ENCODE data around the gene ENHO. TPM values are rescaled to one million over a fixed set of nuclear protein-coding genes. Genes with fewer than 3 reads are reported as not detected.

Gene ENHO
- total RNA-seq, 1 donor from 2014 or later = not detected

DNA sequence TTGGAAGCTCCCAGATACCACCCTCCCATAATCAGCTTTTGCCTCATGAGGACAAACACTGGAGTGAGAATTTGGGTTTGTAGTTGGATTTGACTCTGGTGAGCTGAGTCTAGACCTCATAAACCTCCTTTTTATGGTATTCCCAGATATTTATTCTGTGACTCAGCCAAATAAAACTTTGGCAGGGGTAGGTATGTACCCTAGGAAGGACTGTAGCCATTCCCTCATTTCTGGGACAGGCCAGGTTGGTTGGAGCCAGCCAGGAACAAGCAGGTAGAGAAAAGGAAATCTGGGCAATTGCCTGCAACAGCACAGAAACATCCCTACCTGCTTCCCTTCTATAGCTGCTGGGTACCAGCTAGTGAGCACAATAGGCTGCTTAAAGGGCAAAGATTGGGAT, 19.4 kb downstream of the ENHO start:
- H3K27me3 ChIP-seq = no peaks in the 10 kb centered on the region
- no peak overlapping the region for H3K4me3 ChIP-seq
- H3K27ac ChIP-seq = no peak overlapping the region
- DNase-seq (ENCODE audit: extremely low spot score in 2 of 2) = no peak
- H3K4me1 ChIP-seq = peaks cover 25% of the 10 kb centered on the region
- intact Hi-C loops (cut with DNase I) = loop anchor here (5.0 kb wide), 1 partner anchor 51 kb away; no protein-coding TSS in a partner anchor
- TF ChIP-seq, protein P1, sequence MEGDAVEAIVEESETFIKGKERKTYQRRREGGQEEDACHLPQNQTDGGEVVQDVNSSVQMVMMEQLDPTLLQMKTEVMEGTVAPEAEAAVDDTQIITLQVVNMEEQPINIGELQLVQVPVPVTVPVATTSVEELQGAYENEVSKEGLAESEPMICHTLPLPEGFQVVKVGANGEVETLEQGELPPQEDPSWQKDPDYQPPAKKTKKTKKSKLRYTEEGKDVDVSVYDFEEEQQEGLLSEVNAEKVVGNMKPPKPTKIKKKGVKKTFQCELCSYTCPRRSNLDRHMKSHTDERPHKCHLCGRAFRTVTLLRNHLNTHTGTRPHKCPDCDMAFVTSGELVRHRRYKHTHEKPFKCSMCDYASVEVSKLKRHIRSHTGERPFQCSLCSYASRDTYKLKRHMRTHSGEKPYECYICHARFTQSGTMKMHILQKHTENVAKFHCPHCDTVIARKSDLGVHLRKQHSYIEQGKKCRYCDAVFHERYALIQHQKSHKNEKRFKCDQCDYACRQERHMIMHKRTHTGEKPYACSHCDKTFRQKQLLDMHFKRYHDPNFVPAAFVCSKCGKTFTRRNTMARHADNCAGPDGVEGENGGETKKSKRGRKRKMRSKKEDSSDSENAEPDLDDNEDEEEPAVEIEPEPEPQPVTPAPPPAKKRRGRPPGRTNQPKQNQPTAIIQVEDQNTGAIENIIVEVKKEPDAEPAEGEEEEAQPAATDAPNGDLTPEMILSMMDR (IDR thresholded peaks at IDR 0.05) = no peak
- TF ChIP-seq POLR2AphosphoS5 (IDR thresholded peaks at IDR 0.05; ENCODE audit: insufficient read depth in 1 of 2, low read depth in 1 of 2) (no peak), POLR2A (IDR thresholded peaks at IDR 0.05) (no peak)
- no peaks in the 10 kb centered on the region for H3K9me3 ChIP-seq
- H3K36me3 ChIP-seq = no peaks in the 10 kb centered on the region

DNA sequence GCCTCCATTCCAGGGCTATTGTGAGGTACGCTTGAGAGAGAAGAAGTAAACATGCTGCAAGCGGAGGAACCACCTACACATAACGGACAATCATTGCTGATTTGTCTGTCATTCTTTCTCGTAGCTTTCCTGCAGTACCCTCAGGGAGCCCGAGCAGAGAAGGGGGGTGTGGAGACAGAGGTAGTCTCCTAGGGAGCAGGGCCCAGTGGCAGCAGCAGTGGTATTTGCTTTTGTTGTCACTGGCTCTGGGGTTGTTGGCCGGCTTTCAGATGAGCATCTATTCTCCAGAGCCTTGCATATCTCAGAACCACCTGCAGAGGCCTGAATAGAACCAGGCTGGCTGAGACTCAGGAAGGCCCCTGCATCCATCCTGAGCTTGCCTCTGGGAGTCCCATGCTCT, 19.9 kb downstream of the ENHO start:
- H3K27me3 ChIP-seq = no peaks in the 10 kb centered on the region
- peak overlapping the region; percentile 19 for H3K27ac ChIP-seq
- H3K36me3 ChIP-seq = no peaks in the 10 kb centered on the region
- TF ChIP-seq, protein P1 (IDR thresholded peaks at IDR 0.05) = no peak
- no peak for TF ChIP-seq POLR2AphosphoS5 (IDR thresholded peaks at IDR 0.05; ENCODE audit: insufficient read depth in 1 of 2, low read depth in 1 of 2)
- no peak for TF ChIP-seq POLR2A (IDR thresholded peaks at IDR 0.05)
- no peaks in the 10 kb centered on the region for H3K9me3 ChIP-seq
- DNase-seq (ENCODE audit: extremely low spot score in 2 of 2) = no peak
- H3K4me3 ChIP-seq = no peak overlapping the region
- intact Hi-C loops (cut with DNase I) = loop anchor here (5.0 kb wide), 1 partner anchor 51 kb away; no protein-coding TSS in a partner anchor
- peaks cover 25% of the 10 kb centered on the region for H3K4me1 ChIP-seq

DNA sequence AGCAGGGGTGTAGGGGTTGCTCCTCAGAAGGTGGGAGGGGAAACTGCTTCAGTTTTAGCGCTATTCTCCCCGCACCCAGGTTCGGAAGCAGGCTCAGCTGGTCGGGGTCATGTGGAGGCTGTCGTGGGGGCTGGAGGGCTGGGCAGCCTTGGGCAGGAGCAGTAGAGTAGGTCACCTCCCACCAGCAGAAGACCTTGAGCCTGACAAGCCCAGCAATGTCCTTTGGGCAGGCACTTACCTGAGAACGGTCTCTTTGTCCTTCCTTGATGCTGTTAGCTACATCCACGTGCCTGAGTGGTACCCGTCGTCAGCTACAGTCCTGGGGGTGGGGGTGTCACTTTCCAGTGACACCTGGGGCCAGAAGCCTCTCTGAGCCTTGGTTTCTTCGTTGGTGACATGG, 20.3 kb downstream of the ENHO start:
- H3K9me3 ChIP-seq = no peaks in the 10 kb centered on the region
- H3K27ac ChIP-seq = peak overlapping the region; percentile 19
- no peaks in the 10 kb centered on the region for H3K27me3 ChIP-seq
- DNase-seq (ENCODE audit: extremely low spot score in 2 of 2) = no peak
- intact Hi-C loops (cut with DNase I) = loop anchor here (5.0 kb wide), 1 partner anchor 50 kb away; no protein-coding TSS in a partner anchor
- H3K4me1 ChIP-seq = peaks cover 25% of the 10 kb centered on the region
- H3K36me3 ChIP-seq = no peaks in the 10 kb centered on the region
- TF ChIP-seq, protein P1 (IDR thresholded peaks at IDR 0.05) = no peak
- TF ChIP-seq POLR2A (IDR thresholded peaks at IDR 0.05) (no peak), POLR2AphosphoS5 (IDR thresholded peaks at IDR 0.05; ENCODE audit: insufficient read depth in 1 of 2, low read depth in 1 of 2) (no peak)
- no peak overlapping the region for H3K4me3 ChIP-seq

DNA sequence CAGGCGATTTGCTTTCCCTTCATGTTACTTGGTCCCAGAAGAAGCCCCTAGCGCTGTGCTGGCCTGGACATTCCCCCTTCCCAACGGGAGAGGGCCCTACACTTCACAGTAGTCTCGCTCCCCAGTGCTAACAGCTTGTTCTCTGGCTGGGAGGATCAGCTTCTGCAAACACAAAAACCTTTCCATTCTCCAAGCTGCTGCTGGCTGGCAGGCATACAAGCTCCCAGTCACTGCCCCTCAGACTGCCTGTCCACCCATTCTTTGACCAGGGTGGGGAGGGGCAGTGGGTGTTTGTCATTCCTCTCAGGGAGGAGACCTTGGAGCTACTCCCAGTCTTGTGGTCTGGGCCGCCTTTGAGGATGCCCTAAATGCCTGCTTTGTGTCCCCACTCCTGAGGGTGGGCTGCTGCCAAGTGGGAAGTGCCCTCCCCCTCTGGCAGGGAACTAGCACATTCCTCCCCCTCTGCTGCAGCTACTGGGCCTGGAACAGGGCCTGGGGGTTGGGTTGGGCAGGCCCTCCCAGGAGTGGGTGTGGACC, 20.8 kb downstream of the ENHO start:
- Histone ChIP-seq H3K4me3 (no peak overlapping the region), H3K4me1 (peaks cover 25% of the 10 kb centered on the region), H3K36me3 (no peaks in the 10 kb centered on the region), H3K27me3 (no peaks in the 10 kb centered on the region), H3K27ac (peak overlapping the region; percentile 19), H3K9me3 (no peaks in the 10 kb centered on the region)
- DNase-seq (ENCODE audit: extremely low spot score in 2 of 2) = no peak
- intact Hi-C loops (cut with DNase I) = loop anchor here (5.0 kb wide), 1 partner anchor 50 kb away; no protein-coding TSS in a partner anchor
- peak in 1 of 2 donors; percentile 45 for TF ChIP-seq POLR2AphosphoS5 (IDR thresholded peaks at IDR 0.05; ENCODE audit: insufficient read depth in 1 of 2, low read depth in 1 of 2)
- TF ChIP-seq, protein P1 (IDR thresholded peaks at IDR 0.05) = no peak

DNA sequence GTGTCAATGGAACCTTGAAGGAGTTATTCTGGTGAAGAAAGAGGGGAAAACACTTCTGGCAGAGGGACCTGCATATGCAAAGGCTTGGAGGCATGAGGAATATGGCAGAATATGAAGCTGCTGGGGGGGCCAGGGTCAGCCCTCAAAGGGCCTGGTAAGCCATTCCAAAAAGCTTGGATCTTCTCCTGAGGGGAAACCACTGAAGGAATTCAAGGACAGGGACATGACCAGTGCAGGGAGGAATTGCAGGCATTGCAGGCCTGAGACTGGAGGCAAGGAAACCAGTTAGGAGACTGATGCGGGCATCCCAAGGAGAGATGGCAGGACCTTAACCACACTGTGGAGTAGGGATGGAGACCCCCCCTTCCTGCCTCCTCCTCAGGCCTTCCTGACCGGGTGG, 21.4 kb downstream of the ENHO start:
- Histone ChIP-seq H3K4me3 (no peak overlapping the region), H3K27me3 (no peaks in the 10 kb centered on the region), H3K9me3 (no peaks in the 10 kb centered on the region), H3K36me3 (no peaks in the 10 kb centered on the region), H3K4me1 (peaks cover 25% of the 10 kb centered on the region), H3K27ac (no peak overlapping the region)
- intact Hi-C loops (cut with DNase I) = loop anchor here (5.0 kb wide), 1 partner anchor 49 kb away; no protein-coding TSS in a partner anchor
- no peak for DNase-seq (ENCODE audit: extremely low spot score in 2 of 2)
- TF ChIP-seq, protein P1 (IDR thresholded peaks at IDR 0.05) = no peak
- TF ChIP-seq POLR2A (IDR thresholded peaks at IDR 0.05) (no peak), POLR2AphosphoS5 (IDR thresholded peaks at IDR 0.05; ENCODE audit: insufficient read depth in 1 of 2, low read depth in 1 of 2) (no peak)

Measured in vagina (tissue), 2 donors.